Pancreas (tissue), 10 donors: Measurements from ENCODE around the gene PTPRG. TPM values are rescaled to one million over a fixed set of nuclear protein-coding genes. Genes with fewer than 3 reads are reported as not detected.
"Not testable (repeated sequence)": the region's sequence is repeated elsewhere in the genome, so short reads cannot be mapped to it uniquely, and the experiment has no call there.

Experiments used
- ATAC-seq, 4 donors: fragments of 200-7000 bp; cut with Tn5 transposase; one replicate each; pipeline versions ENCODE4 v1.8.0 to v1.9.1; 2020; ENCODE audit warnings: mild to moderate bottlenecking in 4 of 4, moderate library complexity in 4 of 4
- DNase-seq, 6 donors: peaks; one replicate each; pipeline ENCODE4 v3.0.0-alpha.2; 2020
- FAIRE-seq: peaks from 2 replicates; lab custom pipeline; 2012; peaks lifted over from hg19 to GRCh38; lab: Jason Lieb, UNC
- H3K27ac ChIP-seq, 4 donors: fragments of 200-600 bp; sonication (generic); 1 replicate in 3 of 4; 2 replicates in 1 of 4; pipeline versions ENCODE4 v1.5.0 to v1.8.0; 2020
- H3K27me3 ChIP-seq, 4 donors: fragments of 200-600 bp; one replicate each; pipeline ENCODE4 v1.8.0; 2021
- H3K36me3 ChIP-seq, 3 donors: fragments of 200-600 bp; sonication (generic) in 1 of 3; one replicate each; pipeline versions ENCODE4 v1.5.0 to v1.8.0; 2020 to 2021
- H3K4me1 ChIP-seq, 3 donors: fragments of 200-600 bp; one replicate each; pipeline ENCODE4 v1.8.0; 2021
- H3K4me3 ChIP-seq, 4 donors: fragments of 200-600 bp; sonication (generic) in 2 of 4; one replicate each; pipeline versions ENCODE4 v1.5.0 to v1.8.0; 2020 to 2021
- H3K9me3 ChIP-seq, 4 donors: fragments of 200-600 bp; one replicate each; pipeline ENCODE4 v1.8.0; 2021
- WGBS, 2 donors: extraction: QIAGEN DNeasy Blood & Tissue Kit; methylation state at CpG; one replicate each; pipeline ENCODE4 v1.1.7; 2013; 5-methylcytosine and 5-hydroxymethylcytosine counted together
- intact Hi-C, 3 donors: fragments of 100-400 bp; cut with DNase I; formaldehyde crosslinking; loops; one replicate each; pipeline versions ENCODE4 v1.11.1 to v1.14.2; 2022
- polyA plus RNA-seq, 2 donors: library from polyadenylated mRNA; stranded (reverse); fragments of 200-250 nt; gene quantifications; one replicate each; pipeline ENCODE4 v1.2.3, GENCODE V29; 2013
- total RNA-seq, 6 donors: library from RNA; stranded (reverse); fragmentation: NEBNext Ultra II Directional in 4 of 6; extraction: Animal tissue kit (Norgen Biotek cat#: 25700) in 4 of 6; gene quantifications; one replicate each; pipeline versions ENCODE4 v1.2.1 to v1.2.4, GENCODE V29; 2021 to 2023
- TF ChIP-seq, protein P1 (sequence below), 4 donors: fragments of 200-600 bp; sonication (generic) in 3 of 4; IDR thresholded peaks; one replicate each; pipeline versions ENCODE4 v1.5.0 to v1.8.0; 2021; ENCODE audit warnings: antibody characterized with exemption in 4 of 4
- donor health status: healthy with polysubstance abuse.
- donor health status: DM: no; HTN: no; CAD: no; lungs with moderate emphysema.
- donor health status: DM: no; HTN: no; CAD: no.
- donor health status: control.
- donor health status: control.
- donor health status: Bipolar disorder and iron deficiency.
- donor health status: DM: yes; HTN: yes; CAD: no.
- donor health status: DM: no; HTN: no; CAD: no.
- donor health status: DM: no; HTN: no; CAD: no.
- donor health status: DM: yes; HTN: yes; CAD: no.

Gene PTPRG
- total and polyA plus RNA-seq, 8 donors, result 2.8 to 20.5 (median 9.5) TPM

DNA sequence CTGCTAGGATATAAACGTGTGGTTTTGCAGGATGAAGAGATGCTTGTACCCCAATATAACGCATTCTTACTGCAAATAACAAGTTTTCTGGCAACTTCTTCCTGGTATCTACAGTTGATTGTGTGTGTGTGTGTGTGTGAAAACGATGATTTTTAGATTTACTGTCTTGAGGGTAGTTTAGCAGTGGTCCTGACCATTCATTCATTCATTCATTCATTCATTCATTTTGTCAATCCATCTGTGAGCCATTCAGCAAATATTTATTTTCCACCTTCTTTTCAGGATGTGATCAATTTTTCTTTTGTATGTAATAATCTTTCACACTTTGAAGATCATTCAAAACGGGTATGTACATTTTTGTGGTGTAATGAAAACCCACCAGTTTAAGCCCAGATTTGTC is 250.7 kb downstream of the PTPRG start:
- intact Hi-C loops, result no loop called here
- Histone ChIP-seq H3K4me3 (no peak overlapping the region), H3K27ac (no peak overlapping the region), H3K27me3 (no peaks in the 10 kb centered on the region), H3K9me3 (no peaks in the 10 kb centered on the region), H3K36me3 (no peaks in the 10 kb centered on the region), H3K4me1 (peaks cover 0 to 25% (median 11%) of the 10 kb centered on the region in 3 donors)
- WGBS, 2 donors, result 71 to 82% methylated on average over 4 of the region's 4 CpGs
- FAIRE-seq (no peak), DNase-seq (no peak), ATAC-seq (no peak)
- TF ChIP-seq, protein P1, sequence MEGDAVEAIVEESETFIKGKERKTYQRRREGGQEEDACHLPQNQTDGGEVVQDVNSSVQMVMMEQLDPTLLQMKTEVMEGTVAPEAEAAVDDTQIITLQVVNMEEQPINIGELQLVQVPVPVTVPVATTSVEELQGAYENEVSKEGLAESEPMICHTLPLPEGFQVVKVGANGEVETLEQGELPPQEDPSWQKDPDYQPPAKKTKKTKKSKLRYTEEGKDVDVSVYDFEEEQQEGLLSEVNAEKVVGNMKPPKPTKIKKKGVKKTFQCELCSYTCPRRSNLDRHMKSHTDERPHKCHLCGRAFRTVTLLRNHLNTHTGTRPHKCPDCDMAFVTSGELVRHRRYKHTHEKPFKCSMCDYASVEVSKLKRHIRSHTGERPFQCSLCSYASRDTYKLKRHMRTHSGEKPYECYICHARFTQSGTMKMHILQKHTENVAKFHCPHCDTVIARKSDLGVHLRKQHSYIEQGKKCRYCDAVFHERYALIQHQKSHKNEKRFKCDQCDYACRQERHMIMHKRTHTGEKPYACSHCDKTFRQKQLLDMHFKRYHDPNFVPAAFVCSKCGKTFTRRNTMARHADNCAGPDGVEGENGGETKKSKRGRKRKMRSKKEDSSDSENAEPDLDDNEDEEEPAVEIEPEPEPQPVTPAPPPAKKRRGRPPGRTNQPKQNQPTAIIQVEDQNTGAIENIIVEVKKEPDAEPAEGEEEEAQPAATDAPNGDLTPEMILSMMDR (IDR thresholded peaks at IDR 0.05), result no peak

DNA sequence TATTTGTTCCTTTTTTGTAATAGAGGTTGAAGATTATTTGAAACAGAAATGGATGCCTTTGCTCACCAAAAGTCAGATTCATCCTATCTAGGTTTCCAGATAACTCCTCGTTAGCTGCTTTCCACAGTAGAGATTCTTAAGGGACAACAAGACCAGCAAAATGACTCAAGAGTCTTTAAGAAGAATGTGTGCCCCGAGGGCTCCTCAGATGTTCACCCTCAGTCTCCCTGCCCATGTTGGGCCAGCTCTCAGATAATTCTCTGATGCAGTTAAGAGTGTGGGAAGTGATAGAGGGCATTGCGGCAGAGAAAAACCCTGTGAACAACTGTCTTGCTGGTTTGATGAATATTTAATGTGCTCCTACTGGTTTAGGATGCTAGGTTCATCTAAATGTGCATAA is 251.1 kb downstream of the PTPRG start:
- no peak for DNase-seq
- TF ChIP-seq, protein P1 (IDR thresholded peaks at IDR 0.05), result no peak
- intact Hi-C loops, result no loop called here
- no peak overlapping the region for H3K4me3 ChIP-seq
- no peak overlapping the region for H3K27ac ChIP-seq
- H3K36me3 ChIP-seq, result no peaks in the 10 kb centered on the region
- no peaks in the 10 kb centered on the region for H3K27me3 ChIP-seq
- WGBS, 2 donors, result 88 to 89% methylated on average over 3 of the region's 3 CpGs
- no peaks in the 10 kb centered on the region for H3K9me3 ChIP-seq
- H3K4me1 ChIP-seq, result peaks cover 0 to 25% (median 11%) of the 10 kb centered on the region in 3 donors
- no peak for FAIRE-seq
- ATAC-seq, result no peak

DNA sequence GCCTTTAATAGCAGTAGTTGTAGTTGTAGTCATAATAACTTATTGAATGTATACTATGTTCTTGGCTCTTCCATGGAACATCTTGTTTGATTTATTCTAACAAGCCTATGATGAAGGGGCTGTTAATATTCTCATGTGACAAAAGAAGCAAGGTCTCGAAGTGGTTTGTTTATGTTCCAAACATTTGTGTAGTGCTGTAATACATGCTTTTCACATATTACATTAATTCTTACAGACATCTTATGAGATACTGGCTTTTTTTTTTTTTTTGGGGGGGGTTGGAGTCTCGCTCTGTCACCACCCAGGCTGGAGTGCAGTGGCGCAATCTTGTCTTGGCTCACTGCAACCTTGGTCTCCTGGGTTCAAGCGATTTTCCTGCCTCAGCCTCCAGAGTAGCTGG is 252.3 kb downstream of the PTPRG start:
- H3K4me3 ChIP-seq, result no peak overlapping the region
- ATAC-seq, result no peak
- H3K9me3 ChIP-seq, result no peaks in the 10 kb centered on the region
- intact Hi-C loops, result no loop called here
- H3K36me3 ChIP-seq, result no peaks in the 10 kb centered on the region
- DNase-seq, result no peak
- WGBS, 2 donors, result 89 to 94% methylated on average over 4 of the region's 4 CpGs
- TF ChIP-seq, protein P1 (IDR thresholded peaks at IDR 0.05), result no peak
- no peak overlapping the region for H3K27ac ChIP-seq
- H3K4me1 ChIP-seq, result peaks cover 0 to 15% (median 2%) of the 10 kb centered on the region in 3 donors
- no peaks in the 10 kb centered on the region for H3K27me3 ChIP-seq
- FAIRE-seq, result no peak

DNA sequence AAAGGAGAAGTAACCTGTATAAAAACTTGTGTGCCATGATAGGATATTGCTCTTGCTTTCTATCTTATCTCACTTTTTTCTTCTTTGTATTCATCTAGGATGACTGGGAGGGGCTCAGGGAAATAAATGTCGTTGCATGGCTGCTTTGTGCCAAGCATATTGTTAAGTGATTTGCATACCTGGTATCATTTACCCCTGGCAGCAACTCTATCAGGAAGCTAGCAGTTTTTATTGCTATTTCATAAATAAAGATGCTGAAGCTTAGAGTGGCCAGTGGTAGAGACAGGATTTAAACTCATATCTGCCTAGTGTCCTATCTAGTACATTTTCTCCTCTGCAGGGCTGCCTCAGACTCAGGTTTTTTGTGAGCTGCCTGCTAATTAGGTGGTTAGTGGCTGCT is 253.3 kb downstream of the PTPRG start:
- no peak for FAIRE-seq
- TF ChIP-seq, protein P1 (IDR thresholded peaks at IDR 0.05), result no peak
- no peaks in the 10 kb centered on the region for H3K36me3 ChIP-seq
- H3K4me3 ChIP-seq, result no peak overlapping the region
- no peak for DNase-seq
- H3K27me3 ChIP-seq, result no peaks in the 10 kb centered on the region
- H3K27ac ChIP-seq, result no peak overlapping the region
- peak in 1 of 4 donors; percentile 25 for ATAC-seq
- H3K9me3 ChIP-seq, result no peaks in the 10 kb centered on the region
- H3K4me1 ChIP-seq, result peaks cover 0 to 6% (median 0%) of the 10 kb centered on the region in 3 donors
- 0 to 14% methylated on average over 1 of the region's 1 CpG for WGBS, 2 donors
- intact Hi-C loops, result no loop called here

DNA sequence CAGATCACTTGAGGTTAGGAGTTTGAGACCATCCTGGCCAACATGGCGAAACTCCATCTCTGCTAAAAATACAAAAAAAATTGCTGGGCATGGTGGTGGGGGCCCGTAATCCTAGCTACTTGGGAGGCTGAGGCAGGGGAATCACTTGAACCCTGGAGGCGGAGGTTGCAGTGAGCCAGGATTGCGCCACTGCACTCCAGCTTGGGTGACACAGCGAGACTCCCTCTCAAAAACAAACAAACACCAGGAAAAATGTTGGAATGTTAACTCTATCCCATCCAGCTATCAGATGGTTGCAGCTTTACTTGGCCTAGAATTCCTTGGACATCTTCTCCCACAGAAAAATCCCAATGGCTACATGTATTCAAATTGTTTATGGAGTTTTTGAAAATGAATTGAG is 254.9 kb downstream of the PTPRG start:
- H3K27me3 ChIP-seq, FAIRE-seq, intact Hi-C loops, H3K27ac ChIP-seq, ATAC-seq, H3K9me3 ChIP-seq, H3K36me3 ChIP-seq, H3K4me1 ChIP-seq, DNase-seq, H3K4me3 ChIP-seq: not testable (repeated sequence)
- 89 to 93% methylated on average over 5 of the region's 5 CpGs for WGBS, 2 donors
